Measurements from ENCODE around the gene DPP10. TPM values are rescaled to one million over a fixed set of nuclear protein-coding genes. Genes with fewer than 3 reads are reported as not detected.

Gene DPP10
- total RNA-seq, 2 donors from 2014 or later: not detected

- DNase-seq (ENCODE audit: low spot score) (no peak), ATAC-seq (ENCODE audit: insufficient number of reproducible peaks, low FRiP score, low read depth) (no peak)
- no peaks in the 10 kb centered on the region for H3K4me1 ChIP-seq (ENCODE audit: control insufficient read depth in 1 of 2, low read depth in 2 of 2)
- TF ChIP-seq, protein P1, sequence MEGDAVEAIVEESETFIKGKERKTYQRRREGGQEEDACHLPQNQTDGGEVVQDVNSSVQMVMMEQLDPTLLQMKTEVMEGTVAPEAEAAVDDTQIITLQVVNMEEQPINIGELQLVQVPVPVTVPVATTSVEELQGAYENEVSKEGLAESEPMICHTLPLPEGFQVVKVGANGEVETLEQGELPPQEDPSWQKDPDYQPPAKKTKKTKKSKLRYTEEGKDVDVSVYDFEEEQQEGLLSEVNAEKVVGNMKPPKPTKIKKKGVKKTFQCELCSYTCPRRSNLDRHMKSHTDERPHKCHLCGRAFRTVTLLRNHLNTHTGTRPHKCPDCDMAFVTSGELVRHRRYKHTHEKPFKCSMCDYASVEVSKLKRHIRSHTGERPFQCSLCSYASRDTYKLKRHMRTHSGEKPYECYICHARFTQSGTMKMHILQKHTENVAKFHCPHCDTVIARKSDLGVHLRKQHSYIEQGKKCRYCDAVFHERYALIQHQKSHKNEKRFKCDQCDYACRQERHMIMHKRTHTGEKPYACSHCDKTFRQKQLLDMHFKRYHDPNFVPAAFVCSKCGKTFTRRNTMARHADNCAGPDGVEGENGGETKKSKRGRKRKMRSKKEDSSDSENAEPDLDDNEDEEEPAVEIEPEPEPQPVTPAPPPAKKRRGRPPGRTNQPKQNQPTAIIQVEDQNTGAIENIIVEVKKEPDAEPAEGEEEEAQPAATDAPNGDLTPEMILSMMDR (IDR thresholded peaks at IDR 0.05): no peak
- no peak overlapping the region for H3K4me3 ChIP-seq
- peaks cover 5% of the 10 kb centered on the region for H3K9me3 ChIP-seq
- H3K36me3 ChIP-seq: no peaks in the 10 kb centered on the region
- H3K27ac ChIP-seq: no peak overlapping the region
- H3K27me3 ChIP-seq (replicated peaks; ENCODE audit: insufficient read depth): no peaks in the 10 kb centered on the region
Measured at GRCh38 chr2:114933671-114934241, 491.3 kb downstream of the DPP10 start.

- no peaks in the 10 kb centered on the region for H3K36me3 ChIP-seq
- TF ChIP-seq, protein P1 (IDR thresholded peaks at IDR 0.05): no peak
- ATAC-seq (ENCODE audit: insufficient number of reproducible peaks, low FRiP score, low read depth): no peak
- no peak for DNase-seq (ENCODE audit: low spot score)
- H3K4me3 ChIP-seq: no peak overlapping the region
- H3K4me1 ChIP-seq (ENCODE audit: control insufficient read depth in 1 of 2, low read depth in 2 of 2): no peaks in the 10 kb centered on the region
- H3K27ac ChIP-seq: no peak overlapping the region
- H3K27me3 ChIP-seq (replicated peaks; ENCODE audit: insufficient read depth): no peaks in the 10 kb centered on the region
- no peaks in the 10 kb centered on the region for H3K9me3 ChIP-seq
Measured at GRCh38 chr2:114935031-114935430, 492.6 kb downstream of the DPP10 start.

DNA sequence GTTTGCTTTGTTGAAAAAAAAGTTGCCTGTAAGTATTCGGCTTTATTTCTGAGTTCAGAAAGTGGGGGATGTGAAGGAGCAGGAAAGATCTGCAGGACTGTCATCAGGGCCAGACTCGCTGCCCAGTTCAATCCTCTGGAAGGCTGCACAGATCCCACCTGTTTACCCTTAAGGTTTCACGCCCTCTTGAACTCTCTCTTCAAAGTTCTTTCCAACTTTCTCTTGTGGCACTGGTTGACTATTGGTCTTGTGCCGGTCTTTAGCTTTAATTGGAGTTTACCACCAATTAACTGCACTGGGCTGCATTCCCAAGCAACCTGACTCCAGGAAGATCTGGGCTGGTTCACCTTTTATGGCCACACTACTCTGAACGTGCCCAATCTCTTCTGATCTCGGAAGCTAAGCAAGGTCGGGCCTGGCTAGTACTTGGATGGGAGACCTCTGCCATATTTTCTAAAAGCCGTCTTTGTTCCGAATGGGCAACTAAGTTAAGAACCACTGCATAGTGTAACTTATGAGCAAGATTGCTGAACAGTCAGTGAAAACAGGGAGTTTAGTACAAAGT is 495.0 kb downstream of the DPP10 start:
- ATAC-seq (ENCODE audit: insufficient number of reproducible peaks, low FRiP score, low read depth) (no peak), DNase-seq (ENCODE audit: low spot score) (no peak)
- TF ChIP-seq, protein P1 (IDR thresholded peaks at IDR 0.05): no peak
- Histone ChIP-seq H3K9me3 (no peaks in the 10 kb centered on the region), H3K4me1 (ENCODE audit: control insufficient read depth in 1 of 2, low read depth in 2 of 2) (no peaks in the 10 kb centered on the region), H3K4me3 (no peak overlapping the region), H3K36me3 (no peaks in the 10 kb centered on the region), H3K27ac (no peak overlapping the region), H3K27me3 (replicated peaks; ENCODE audit: insufficient read depth) (no peaks in the 10 kb centered on the region)

GRCh38 chr2:114940785-114941458 is 498.5 kb downstream of the DPP10 start:
- Histone ChIP-seq H3K9me3 (no peaks in the 10 kb centered on the region), H3K4me3 (no peak overlapping the region), H3K36me3 (no peaks in the 10 kb centered on the region), H3K4me1 (ENCODE audit: control insufficient read depth in 1 of 2, low read depth in 2 of 2) (no peaks in the 10 kb centered on the region), H3K27me3 (replicated peaks; ENCODE audit: insufficient read depth) (no peaks in the 10 kb centered on the region), H3K27ac (no peak overlapping the region)
- DNase-seq (ENCODE audit: low spot score) (no peak), ATAC-seq (ENCODE audit: insufficient number of reproducible peaks, low FRiP score, low read depth) (no peak)
- TF ChIP-seq, protein P1 (IDR thresholded peaks at IDR 0.05): no peak

DNA sequence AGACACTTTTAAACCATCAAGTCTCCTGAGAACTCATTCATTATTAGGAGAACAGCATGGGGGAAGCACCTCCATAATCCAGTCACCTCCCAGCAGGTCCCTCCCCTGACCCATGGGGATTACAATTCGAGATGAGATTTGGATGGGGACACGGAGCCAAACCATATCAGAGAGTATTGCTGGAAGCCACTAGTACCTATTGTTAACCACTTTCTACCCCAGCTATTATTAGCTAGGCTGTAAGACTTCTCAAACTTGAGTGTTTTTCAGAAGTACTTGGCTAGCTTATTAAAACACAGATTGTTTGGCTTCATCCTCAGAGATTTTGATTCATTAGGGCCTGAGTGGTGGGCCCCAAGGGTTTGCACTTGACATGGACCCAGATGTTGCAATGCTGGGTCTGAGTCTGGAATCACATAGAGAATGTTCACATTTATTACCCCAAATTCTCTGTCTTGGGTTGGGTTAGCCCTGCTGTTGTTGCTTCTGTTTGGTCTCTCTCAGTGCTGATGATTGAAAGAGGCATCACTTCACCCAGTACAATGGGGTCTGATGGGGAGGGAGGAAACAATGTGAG is 506.9 kb downstream of the DPP10 start:
- ATAC-seq (ENCODE audit: insufficient number of reproducible peaks, low FRiP score, low read depth): no peak
- Histone ChIP-seq H3K27me3 (replicated peaks; ENCODE audit: insufficient read depth) (no peaks in the 10 kb centered on the region), H3K9me3 (no peaks in the 10 kb centered on the region), H3K27ac (no peak overlapping the region), H3K4me3 (no peak overlapping the region), H3K4me1 (ENCODE audit: control insufficient read depth in 1 of 2, low read depth in 2 of 2) (no peaks in the 10 kb centered on the region), H3K36me3 (no peaks in the 10 kb centered on the region)
- TF ChIP-seq, protein P1 (IDR thresholded peaks at IDR 0.05): no peak
- DNase-seq (ENCODE audit: low spot score): no peak
